Upper lobe of left lung (tissue), 4 donors: ENCODE measurements around the gene CEP170B.

Experiments
- CTCF ChIP-seq, 6 experiments: fragments of 450-650 bp in 4 of 6; fragments of 200-600 bp in 2 of 6; sonication (generic) in 2 of 6; IDR thresholded peaks; one replicate each; pipeline ENCODE4 v1.5.1; 2016 to 2019; ENCODE audit warnings: antibody characterized with exemption in 6 of 6
- EP300 ChIP-seq, 4 donors: sonication (generic); formaldehyde crosslinking; IDR thresholded peaks; one replicate each; pipeline ENCODE4 v1.5.1; 2017; ENCODE audit warnings: antibody characterized with exemption in 4 of 4, control low read depth in 2 of 4
- POLR2A ChIP-seq, 4 donors: fragments of 450-650 bp; IDR thresholded peaks; one replicate each; pipeline ENCODE4 v1.5.1; 2016 to 2017; ENCODE audit warnings: antibody characterized with exemption in 4 of 4, mild to moderate bottlenecking in 2 of 4

- TF ChIP-seq EP300 (IDR thresholded peaks at IDR 0.05) (no peak), CTCF (IDR thresholded peaks at IDR 0.05) (no peak), POLR2A (IDR thresholded peaks at IDR 0.05) (no peak)
These were observed 61.0 kb downstream of the CEP170B start for GRCh38 chr14:104925855-104926609.
